SW480 (cell line): Measurements from ENCODE around the gene TMOD2.

Experiments
- DNase-seq: peaks from one replicate; pipeline ENCODE4 v3.0.0-alpha.2; 2016; ENCODE audit warnings: low spot score

TMOD2 gene

DNA sequence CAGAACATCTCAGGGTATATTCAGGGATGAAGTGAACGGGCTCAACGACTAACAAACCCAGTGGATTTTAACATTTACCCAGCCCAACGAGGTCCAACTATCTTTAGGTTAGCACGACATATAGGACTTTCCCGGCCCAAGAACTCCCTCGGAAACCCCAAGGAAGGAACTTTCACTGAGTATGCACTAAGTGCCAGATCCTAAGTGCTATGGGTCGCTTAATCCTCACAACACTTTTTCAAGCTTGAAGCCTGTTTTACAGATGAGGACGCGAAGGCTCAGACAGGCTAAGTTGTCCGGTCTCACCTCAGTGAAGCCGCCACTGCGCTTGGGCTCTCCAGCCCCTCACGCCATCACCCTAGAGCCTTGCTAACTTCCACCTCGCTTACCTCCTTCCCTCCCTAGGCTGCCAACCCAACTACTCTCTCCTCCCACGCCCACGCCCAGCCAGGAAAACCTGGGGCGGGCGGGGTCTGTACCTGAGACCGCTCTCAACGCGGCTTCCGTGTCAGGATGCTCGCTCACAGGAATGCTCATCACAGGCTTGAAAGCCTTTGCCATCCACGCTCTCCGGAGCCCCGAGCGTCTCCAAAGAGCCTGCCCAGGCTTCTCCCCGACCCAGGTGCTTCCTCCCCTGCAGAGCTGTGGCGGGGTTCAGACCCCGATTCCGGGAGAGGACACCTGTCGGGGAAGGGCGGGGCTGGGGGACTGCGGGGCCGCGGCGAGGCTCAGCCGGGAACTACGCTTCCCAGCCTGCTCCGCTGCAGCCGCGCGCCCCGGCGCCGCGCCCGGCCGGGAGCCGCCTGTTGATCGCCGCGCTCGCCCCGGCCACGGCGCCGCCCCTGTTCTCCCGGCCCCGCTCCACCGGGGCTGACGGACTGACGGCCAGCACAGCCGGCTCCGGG, at the start of gene TMOD2:
Gene TMOD2 (plus strand): TSS at position 806 of the 905 bp plus-strand sequence. CDS start 14,845 bp downstream, outside the sequence.
- DNase-seq = peak; percentile 56

DNA sequence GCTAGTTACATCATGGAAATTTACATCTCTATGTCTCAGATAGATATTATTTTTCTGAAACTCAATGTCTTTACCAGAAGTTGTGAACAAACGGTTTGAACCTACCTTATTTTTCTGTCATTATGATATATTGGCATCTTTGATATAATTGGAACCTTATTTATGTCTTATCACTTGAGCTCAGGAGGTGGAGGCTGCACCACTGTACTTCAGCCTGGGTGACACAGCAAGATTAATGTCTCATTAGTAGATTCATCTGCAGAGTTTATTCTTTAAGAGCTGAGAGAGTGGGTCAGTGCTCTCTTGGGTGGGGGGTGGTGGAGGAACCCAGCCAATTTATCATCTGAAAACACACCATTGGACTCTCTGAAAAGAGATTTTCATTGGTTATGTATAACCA, 48.7 kb upstream of the TMOD2 start:
- no peak for DNase-seq

DNA sequence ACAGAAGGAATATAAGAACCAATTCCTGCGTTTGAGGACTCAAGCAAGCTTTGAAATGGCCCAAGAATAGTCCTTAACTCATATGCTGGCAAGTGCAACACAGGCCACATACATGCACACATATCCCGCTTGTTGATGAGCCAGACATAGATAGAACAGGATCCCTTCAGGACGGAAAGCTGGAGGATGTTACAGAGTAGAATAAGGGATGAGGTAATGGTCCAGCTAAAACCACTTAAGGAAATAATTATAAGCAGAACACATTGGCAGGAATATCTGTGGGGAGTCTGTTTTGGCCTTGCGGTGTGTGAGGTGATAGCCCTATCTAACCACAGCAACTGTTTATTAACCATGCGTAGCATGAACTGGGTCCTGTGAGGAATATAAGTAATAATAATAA, 45.1 kb upstream of the TMOD2 start:
- DNase-seq = no peak

DNA sequence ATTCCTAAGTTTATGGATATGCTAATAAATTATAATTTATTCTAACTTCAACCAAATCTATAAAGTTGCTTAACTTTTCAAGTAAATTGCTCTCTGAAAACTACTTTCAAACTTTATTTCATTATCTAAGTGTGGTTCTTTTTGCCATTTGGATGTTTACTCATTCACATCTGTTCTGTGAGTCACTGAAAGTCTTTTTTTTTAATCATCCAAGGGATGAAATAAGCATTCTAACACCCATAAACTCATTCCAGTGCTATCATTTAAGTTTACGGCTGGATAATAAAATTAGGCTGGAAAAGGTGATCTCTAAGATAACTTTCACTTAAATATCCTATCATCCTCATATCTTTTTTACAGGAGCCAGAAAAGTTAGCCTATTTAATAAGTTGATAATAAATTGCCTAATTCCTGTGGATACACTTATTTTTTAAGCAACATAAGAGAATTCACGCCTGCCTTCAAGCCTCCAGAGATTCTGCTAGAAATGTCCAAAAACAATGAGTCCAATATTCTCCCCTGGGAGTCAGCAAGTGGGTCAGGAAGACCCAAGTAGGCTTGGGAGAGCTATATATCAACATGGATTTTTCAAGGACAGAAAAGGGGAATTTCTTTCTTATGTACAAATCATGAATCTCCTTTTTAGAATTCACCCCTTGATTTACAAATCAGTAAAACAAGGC, 44.3 kb upstream of the TMOD2 start:
- no peak for DNase-seq

DNA sequence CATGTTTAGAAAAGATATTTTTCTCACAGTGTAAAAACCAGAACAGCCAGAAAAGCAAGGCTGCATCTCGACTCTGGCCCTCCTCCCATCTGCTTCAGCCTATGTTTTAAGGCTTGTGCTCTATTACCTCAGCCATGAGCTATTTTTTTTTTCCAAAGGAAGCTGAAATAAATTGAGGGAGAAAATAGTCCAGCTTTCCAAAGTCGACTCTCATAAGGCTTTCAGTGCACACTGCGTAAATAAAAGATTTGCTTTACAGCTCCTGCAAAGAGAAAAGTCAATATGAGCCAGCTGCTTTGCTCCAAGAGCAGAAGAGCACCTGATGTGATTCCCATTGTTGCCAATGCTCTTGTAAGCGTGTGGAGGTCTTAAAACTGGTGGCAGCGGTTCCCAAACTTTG, 43.4 kb upstream of the TMOD2 start:
- no peak for DNase-seq

DNA sequence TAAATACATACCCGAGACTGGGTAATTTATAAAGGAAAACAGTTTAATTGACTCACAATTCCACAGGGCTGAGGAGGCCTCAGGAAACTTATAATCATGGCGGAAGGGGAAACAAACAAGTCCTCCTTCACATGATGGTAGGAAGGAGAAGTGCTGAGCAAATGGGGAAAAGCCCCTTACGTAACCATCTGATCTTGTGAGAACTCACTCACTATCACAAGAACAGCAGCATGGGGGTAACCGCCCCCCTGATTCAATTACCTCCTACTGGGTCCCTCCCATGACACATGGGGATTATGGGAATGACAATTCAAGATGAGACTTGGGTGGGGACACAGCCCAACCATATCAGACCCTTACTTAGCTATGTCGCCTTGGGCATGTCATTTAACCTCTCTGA, 42.4 kb upstream of the TMOD2 start:
- DNase-seq = no peak

DNA sequence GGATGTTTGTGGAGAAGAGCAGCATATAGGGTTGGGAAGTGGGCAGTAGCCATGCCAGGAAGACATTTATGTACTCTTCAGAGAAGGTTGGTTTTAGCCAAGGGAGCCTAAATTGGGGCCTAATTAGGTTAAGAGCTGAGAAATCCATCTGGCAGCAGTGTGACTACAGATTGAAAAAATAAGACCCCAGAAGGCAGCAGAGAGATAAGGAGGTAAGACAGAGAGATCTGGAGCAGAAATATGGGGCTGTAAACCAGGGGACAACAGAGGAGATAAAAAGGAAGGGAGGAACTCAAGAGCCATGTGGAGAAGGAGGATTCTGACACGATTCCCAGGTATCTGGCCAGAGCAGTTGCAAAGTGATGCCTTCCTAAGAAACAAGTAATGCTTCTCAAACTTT, 37.2 kb upstream of the TMOD2 start:
- DNase-seq = no peak

DNA sequence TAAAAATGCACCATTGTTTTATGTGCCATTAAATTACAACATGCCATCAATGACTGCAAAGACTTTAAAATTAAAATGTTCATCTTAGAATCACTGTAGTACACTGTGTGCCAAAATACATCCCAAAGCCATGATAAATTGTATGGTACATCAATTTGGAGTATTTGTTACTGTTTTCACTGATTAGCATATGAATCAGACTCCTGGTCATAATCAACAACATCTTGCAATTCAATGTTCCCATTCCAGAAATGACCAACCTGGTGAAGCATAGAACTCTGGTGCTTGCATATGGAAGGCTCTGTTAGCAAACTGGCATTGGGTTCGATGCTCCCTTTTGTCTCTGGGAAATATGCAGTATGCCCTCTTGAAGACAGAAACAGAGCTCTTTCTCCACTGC, 36.5 kb upstream of the TMOD2 start:
- no peak for DNase-seq

DNA sequence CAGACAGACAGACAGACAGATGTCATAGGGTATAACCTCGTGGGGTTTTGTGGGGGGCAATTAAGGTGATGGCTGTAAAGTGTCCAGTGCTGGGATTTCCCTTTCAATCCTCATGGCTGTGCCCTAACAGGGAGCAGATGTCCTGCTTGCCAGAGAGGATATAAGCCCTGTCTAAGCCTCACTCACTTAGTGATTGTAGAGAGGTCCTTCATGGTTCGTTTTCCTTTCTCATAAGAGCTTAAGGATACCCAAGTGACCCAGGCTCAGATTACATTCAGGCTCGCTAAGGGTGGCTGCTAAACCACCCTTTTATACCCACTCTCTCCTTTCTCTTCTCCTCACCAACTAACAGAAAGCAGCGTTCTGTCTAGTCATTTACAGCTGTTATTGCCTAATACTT, 33.2 kb upstream of the TMOD2 start:
- no peak for DNase-seq

DNA sequence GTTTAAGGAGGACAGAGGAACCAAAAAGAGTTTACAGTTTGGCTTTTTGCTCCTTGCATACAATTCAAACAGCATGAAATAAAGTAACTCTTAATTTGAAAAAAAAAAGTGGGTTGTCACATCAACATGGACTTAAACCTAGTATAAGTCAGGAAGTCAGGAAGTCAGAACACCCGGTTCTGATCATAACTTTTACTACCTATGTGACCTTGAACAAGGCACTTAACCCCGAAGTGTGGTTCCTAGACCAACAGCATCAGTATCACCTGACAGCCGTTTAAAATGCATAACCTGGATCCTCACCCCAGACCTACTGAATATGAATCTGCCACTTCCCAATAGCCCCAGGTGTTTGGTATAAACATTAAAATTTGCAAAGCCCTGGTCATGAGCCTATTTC, 32.7 kb upstream of the TMOD2 start:
- DNase-seq = no peak

DNA sequence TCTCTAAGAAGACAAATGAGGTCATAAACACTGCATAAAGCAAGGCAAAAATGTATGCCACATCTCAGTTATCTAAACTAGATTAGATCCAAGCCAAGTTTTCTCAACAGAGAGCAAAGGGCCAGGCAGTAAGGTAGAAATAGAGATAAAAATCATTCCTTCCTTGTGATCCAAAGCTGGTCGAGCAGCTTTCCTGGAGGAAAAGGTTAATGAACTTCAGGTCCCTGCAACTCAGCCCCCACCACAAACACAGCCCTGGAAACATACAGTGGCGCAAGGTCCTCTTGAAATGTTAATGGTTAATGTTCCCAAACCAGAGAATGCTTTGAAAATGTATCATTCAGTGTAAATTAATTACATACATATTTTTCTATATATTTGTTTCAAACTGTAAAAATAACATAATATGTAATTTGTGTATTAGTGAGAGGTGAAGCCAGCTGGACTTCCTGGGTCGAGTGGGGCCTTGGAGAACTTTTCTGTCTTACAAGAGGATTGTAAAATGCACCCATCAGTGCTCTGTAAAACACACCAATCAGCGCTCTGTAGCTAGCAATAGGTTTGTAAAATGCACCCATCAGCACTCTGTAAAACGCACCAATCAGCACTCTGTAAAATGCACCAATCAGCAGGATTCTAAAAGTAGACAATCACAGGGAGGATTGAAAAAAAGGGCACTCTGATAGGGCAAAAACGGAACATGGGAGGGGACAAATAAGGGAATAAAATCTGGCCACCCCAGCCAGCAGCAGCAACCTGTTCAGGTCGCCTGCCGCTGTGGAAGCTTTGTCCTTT, 31.0 kb upstream of the TMOD2 start:
- no peak for DNase-seq

DNA sequence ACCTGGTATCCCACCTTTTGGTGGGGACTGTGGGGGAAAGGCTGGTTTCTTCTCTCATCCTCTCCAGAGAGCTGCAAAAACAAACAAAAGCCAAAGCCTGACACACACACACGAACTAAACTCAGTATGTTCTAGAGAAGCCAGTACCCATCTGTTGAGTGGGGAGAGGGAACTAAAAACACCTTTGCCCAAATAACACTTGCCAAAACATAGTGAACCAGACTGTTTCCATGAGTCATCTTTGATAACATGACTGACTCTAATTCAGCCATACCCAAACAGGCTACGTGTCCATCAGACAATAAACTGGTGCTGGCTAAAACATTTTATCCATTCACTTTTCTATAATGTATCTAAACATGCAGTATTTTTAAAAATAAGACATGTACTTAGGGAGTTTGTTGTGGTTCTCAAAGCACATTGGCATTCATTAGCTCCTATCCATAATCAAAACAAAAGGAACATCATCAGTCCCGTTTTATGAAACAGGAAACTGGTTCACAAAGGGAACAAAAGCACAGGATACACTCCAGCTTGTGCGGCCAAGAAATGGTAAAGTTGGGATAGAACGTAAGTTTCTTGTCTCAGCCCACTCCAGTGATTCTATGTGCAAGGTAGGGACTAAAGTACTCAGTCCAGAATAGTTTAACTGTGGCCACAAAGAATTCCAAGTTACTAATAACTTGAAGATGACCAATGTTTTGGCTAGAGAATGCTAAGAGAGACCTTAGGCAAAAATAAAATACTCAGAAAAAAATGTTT, 30.0 kb upstream of the TMOD2 start:
- DNase-seq = no peak

DNA sequence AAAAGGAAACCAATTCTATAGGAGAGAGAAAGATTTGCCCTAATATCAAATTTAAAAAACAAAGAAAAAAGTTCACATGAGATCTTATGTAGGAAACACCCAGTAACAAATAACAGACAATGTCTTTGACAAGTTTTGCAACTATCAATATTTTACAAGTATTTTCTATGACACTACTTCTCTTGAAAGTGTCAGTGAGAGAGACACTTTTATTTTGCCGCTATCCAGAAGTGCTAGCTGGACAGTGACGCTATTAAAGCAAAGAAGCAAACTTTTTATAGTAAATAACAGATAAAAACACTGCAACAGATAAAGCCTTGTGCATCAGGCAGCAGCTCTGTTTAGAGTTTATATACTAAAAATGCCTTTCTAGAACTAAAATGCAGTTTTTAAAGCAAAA, 27.2 kb upstream of the TMOD2 start:
- no peak for DNase-seq

DNA sequence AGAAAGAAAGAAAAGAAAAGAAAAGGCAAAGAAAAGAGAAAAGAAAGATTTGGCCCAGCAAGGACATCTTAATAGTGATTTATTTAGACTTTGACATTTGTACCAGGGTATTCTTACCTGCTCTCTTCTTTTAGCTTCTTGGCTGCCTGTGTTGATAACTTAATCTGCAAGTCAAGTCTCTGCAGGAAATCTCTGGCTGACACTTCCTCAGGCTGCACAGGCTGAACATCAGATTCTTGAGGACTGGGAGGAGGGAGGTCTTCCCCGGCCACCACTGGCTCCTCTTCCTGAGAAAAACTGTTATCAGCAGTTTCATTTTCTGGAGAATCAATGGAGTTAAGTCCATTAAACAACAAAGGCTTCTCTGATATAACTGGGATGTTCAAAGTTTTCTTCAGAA, 26.7 kb upstream of the TMOD2 start:
- no peak for DNase-seq

DNA sequence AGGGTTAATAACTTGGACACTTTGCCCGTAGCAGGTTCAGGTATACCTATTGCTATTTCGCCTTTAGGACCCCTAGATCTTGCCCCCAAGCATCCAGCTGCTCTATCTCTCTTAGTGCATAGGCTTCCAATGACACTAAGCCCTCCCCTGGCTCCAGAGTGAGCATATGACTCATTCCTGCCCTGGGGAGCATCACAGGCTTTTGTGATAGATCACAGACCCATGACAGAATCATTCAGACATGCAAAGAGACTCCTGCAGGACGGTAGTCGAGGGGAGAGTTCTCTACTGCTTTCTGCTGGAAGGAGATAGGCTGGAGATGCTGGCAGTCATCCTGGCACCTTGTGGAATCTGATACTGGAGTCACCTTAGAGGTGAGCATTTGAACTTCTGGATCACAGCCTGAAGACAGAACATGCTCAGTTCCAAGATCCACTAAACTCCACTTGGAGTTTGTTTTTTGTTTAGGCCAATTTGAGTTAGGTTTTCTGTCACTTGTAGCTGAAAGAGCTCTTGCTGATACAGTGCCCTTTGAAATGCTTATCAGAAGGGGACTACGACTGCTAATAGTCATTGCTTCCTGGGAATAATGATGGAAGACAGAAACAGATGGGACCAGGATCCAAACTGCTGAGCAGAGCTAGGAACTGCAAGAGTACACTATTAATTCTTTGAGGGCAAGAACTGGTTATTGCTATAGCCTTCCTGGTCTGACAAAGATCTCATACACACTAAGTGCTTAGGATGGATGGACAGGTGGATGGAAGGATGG, 24.9 kb upstream of the TMOD2 start:
- peak; percentile 58 for DNase-seq

DNA sequence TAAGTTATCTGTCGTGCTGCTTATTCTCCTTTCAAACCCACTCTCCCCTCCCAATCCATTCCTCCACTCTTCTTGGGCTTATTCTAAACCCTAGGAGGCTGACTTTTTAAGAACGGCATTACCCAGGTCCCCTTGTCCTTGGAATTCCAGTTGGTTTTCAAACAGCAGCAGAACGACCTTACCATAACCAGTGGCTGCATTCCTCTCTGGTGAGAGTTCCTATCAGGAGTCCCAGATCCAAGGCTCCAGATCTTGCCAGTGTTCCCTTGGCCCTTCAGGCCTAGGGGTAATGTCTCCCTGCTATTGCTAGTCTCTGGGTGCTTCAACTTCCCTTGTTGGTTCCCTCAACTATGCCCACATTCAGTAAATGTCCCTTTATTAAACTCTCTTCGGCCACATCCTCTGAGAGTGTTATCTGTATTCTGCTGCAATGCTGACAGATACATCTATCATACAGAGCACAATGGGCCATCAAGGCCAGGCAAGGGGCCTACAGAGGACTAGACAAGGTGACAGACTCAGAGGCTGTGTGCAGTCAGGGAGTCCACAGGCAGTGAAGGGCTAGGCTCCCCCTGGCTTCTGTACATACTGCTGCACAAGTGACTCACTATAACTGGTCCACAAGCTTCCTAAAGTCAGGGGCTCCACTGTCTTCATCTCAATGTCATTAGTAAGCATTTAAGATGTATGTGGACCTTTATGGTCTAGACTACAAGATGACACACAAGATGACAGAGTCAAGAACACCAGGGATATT, 24.1 kb upstream of the TMOD2 start:
- DNase-seq = no peak

DNA sequence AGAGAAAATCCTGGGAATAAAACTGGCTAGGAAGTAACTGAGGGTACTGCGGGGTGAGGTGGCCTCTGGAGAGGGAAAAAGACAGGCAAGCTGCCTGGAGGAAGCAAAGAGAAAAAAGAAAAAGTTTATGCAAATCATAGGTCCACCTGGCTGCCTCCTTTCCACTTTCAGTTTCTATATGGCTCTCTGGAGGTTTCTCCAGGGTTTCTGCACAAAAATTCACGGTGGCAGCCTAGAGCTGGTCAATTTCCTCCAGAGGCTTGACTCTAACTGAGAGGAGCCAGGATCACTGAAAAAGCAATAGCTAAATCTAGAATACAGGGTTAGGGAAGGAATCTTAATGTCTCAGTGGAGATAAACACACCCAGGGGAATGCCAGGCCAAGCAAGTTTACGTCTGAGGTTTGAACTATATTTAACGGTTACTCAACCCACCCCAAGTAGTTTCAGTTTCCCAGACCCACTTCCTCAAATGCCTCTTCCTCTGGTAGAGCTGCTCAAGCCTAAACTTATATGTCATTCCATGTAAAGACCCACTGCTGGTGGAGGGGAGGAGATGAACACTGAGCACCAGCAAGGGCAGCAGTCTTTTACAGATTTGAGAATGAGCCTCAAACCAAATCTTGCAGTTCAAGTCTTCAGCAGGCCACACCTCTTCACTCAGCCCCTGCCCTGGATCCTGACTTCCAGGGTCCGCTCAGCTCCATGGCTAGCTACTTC, 19.7 kb upstream of the TMOD2 start:
- no peak for DNase-seq

DNA sequence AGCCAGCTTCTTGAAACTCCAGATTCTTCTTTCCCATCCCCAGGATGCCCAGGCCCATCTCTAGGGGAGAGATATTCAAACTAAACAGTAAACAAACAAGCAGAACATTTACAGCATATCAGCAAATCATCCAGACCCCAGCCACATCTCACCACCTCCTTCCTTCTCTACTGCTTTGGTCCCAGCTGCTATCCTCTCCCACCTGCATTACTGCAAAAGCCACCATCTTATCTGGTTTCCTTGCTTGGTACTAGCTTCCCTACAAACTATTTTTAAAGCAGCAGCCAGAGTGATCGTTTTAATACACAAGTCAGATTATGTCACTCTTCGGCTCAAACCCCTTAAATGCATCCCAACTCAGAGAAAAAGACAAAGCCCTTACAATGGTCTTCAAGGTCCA, 18.8 kb upstream of the TMOD2 start:
- DNase-seq = no peak

DNA sequence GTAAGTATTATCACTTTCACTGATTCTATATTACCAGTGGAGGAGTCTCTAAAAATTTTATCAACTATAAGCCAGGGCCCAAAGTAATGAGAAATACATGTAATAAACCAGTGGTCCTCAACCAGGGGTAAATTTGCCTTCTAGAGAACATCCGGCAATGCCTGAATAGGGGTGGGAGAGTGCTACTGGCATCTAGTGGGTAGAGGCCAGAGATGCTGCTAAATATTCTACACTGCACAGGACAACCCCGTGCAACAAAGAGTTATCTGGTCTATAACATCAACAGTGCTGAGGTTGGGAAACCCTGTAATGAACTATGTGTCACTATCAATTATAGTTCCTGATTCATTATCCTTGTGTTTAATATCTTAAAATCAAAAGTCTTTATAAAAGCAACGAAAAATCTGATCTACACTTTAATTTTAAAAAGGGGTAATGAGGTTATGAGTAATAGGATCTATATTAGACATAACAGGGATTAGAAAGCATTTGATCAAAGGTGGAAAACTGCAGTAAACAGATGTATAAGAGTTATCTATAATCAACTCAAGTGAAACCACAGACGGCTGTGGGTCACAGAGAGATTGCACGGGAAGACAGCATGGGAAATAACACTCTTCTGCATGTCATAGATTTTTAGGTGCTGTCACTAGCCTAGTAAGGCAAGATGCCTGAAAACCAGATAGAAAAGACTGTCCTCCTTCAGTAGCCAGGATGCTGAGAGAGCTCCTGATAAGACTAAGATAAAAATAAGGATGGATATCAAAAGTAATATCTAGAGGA, 16.0 kb upstream of the TMOD2 start:
- DNase-seq = no peak
